GM18870 (cell line): ENCODE measurements around the gene CLVS2.

Experiments
- ATAC-seq: cut with Tn5 transposase; IDR thresholded peaks from one replicate; pipeline ENCODE4 v1.9.1; 2021; ENCODE audit warnings: moderate library complexity; ENCODE audit not compliant: unreplicated experiment

Gene CLVS2

DNA sequence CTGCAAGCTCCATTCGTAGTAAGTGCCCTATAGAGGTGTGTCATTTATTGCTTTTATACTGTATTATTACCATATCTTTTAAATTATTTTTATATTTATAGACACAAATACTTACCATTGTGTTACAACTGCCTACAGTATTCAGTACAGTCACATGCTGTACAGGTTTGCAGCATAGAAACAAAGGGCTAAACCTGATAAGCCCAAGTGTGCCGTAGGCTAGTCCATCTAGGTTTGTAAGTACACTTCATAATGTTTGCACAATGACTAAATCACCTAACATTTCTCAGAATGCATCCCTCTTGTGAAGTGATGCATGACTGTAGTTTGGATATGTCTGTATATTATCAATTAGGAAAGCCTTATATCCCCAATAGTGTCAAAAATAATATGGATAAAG is 122.8 kb downstream of the CLVS2 start:
- ATAC-seq, result no peak
